Stimulated activated CD4-positive, alpha-beta T cell treated with anti-CD3 and anti-CD28 coated beads, Interleukin-15, amount 100 ng/mL, for 1 hour (primary cell): ENCODE results near the gene ABHD15.

ENCODE experiments used
- DNase-seq, 2 donors: peaks; one replicate each; pipeline ENCODE4 v3.0.0-alpha.2; 2020; ENCODE audit warnings: low read depth in 1 of 2, low spot score in 1 of 2

ABHD15 gene, protein sequence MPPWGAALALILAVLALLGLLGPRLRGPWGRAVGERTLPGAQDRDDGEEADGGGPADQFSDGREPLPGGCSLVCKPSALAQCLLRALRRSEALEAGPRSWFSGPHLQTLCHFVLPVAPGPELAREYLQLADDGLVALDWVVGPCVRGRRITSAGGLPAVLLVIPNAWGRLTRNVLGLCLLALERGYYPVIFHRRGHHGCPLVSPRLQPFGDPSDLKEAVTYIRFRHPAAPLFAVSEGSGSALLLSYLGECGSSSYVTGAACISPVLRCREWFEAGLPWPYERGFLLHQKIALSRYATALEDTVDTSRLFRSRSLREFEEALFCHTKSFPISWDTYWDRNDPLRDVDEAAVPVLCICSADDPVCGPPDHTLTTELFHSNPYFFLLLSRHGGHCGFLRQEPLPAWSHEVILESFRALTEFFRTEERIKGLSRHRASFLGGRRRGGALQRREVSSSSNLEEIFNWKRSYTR

GRCh38 chr17:29566473-29567303, at the start of gene ABHD15:
TSS of gene ABHD15 (minus strand) at chr17:29567037. CDS start at chr17:29566966, 71 bp downstream.
- DNase-seq: no peak

DNA sequence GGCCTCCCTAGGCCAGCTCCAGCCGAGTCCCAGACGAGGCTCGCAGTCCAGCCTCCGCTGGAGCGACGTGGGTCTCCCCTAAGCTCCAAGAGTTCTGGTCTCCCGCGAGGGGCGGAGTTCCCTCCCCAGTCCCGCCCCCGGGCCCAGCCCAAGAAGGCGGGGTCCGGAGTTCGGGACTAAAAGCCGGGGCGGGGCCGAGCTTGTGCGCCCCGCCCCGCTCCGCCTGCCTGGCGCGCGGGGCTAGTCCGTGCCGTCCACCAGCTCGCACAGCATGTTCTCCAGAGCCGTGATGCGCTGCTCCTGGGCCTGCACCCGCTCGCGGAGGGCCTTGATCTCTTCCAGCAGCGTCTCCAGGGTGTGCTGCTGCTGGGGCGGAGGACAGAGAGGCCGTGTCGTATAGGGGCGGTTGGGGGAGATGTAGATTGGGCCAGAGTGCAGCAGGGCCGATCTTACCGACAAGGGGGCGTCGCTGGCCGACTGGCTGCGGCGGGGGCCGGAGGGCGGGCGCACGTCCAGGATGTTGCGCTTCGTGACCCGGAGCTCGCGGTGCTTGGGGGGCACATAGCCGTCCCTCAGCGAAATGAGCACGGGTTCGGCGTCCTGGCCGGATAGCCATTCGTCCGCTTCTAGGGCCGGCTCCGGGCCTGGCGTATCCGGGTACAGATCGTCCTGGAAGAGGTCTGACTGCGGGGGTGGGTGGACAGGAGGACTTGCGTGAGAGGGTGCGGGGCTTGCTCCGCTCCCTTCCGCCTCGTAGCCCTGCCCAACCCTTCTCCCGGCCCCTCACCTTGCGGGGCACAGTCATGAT, 48.9 kb upstream of the ABHD15 start:
- DNase-seq: peak; percentile 73 to 81

DNA sequence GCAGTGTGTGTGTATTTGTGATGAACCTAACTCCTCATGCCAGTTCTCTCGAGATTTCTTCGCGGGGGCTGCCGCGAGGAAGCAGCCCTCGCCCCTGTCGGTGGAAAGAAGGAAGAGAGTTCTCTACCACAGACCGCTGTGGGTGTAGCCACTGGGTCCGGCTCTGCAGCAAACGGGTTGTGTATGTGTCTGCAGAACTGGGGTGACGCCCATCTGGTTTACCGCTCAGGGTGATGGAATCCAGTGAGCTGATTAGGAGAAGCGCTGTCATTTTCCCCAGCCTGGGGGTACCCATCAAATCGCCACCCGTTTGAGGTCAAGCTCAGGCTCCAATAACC, 48.2 kb upstream of the ABHD15 start:
- DNase-seq: no peak

GRCh38 chr17:29614349-29615047, 47.7 kb upstream of the ABHD15 start:
- DNase-seq: no peak

DNA sequence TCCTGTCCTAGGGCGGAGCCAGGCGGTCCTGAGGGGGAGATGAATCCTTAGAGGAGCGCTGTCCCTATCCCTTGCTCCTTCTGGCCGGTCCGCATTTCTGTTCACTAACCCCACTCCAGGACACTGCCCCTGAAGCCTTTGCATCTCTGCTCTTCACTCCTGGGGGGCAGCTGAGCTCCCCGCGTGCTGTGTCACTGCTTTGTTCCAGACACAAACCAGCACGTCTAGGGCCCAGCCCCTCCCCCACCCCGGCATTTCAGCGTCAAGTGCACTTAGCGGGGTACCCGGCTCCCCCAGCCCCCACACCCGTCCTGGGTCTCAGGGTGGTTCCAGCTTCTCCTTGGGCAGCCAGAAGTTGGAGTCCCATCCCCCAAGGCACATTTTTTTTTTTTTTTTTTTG, 47.0 kb upstream of the ABHD15 start:
- DNase-seq: no peak

DNA sequence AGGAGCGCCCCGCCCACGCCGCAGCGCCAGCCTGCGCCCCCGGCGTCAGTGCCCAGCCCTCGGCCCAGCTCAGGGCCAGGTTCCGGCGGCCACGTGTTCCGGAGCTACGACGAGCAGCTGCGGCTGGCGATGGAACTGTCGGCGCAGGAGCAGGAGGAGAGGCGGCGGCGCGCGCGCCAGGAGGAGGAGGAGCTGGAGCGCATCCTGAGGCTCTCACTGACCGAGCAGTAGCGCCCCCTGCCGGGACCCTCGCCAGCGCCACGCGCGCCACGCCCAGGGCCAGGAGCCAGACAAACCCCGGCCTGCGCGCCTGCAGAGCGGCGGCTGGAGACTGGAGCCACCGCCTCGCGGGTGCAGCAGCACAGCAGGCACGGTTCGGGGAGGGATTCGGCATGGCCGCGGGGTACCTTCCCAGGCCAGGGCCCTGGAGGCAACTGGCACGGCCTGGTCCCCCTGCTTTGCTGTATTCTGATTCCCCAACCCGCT, 46.6 kb upstream of the ABHD15 start:
- peak; percentile 88 to 93 for DNase-seq

DNA sequence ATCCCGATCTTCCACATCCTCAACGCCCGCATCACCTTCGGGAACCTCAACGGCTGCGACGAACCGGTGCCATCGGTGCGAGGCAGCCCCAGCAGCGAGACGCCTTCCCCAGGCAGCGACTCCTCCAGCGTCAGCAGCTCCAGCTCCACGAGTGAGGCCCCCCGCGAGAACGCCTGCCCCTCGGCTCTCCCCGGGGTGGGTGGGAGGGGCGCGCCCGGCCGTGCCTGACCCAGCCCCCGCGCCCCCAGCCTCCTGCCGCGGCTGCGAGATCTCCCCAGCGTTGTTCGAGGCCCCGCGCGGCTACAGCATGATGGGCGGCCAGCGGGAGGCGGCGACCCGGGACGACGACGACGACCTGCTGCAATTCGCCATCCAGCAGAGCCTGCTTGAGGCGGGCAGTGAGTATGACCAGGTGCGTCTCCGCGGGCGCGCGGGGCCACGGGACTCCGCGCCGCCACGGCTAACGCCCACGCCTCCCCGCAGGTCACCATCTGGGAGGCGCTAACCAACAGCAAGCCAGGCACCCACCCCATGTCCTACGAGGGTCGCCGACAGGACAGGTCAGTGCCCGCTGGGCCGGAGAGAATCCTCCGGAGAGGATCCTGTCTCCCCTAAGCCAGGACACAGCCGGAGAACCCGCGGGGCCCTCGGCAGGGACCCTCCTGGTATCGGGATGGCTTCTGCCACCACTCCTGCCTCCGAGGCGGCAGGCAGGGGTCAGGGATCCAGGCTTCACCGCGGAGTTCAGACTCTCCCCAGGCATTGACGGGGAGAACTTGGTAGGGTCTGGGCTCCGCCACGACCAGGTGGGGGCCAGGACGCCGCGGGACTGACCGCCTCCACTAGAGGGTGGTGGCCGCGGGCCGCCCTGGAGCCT, 45.8 kb upstream of the ABHD15 start:
- DNase-seq: no peak

GRCh38 chr17:29612094-29612403, 45.2 kb upstream of the ABHD15 start:
- DNase-seq: no peak

DNA sequence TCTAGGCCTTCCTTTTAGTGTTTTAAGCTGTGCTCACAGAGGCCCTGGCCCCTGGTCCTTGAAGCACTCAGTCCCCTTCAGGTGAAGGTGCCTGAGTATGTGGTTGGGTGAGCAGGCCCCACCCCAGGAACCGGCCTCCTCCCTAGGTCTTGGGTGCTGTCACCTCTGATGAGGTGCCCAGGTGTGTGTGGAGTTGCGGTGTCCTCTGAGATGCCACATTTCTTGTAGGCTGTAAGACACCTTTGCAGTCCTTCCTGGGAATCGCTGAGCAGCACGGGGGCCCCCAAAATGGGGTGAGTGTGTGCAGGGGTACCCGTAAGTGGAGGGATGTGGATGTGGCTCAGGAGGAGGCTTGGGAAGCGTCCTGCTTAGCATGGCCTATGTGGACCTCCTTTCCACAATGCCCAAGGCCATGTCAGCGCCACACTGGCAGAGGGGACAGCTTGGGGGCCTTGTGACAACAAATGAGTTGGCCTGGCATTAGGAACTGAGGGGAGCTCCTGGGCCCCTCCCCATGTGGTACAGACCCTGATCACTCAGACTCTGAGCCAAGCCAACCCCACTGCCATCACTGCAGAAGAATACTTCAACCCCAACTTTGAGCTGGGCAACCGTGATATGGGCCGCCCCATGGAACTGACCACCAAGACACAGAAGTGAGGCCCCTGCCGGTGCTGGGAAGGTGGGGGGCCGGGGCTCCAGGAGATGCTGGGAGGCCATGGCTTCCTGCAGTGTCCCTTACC, 44.7 kb upstream of the ABHD15 start:
- no peak for DNase-seq

- no peak for DNase-seq
Observed at GRCh38 chr17:29610395-29610794, 43.6 kb upstream of the ABHD15 start.

GRCh38 chr17:29608986-29609385, 42.1 kb upstream of the ABHD15 start:
- no peak for DNase-seq

- DNase-seq: no peak
Observed at GRCh38 chr17:29607557-29608195, 40.8 kb upstream of the ABHD15 start.

- DNase-seq: no peak
Observed at GRCh38 chr17:29603109-29603674, 36.4 kb upstream of the ABHD15 start.

DNA sequence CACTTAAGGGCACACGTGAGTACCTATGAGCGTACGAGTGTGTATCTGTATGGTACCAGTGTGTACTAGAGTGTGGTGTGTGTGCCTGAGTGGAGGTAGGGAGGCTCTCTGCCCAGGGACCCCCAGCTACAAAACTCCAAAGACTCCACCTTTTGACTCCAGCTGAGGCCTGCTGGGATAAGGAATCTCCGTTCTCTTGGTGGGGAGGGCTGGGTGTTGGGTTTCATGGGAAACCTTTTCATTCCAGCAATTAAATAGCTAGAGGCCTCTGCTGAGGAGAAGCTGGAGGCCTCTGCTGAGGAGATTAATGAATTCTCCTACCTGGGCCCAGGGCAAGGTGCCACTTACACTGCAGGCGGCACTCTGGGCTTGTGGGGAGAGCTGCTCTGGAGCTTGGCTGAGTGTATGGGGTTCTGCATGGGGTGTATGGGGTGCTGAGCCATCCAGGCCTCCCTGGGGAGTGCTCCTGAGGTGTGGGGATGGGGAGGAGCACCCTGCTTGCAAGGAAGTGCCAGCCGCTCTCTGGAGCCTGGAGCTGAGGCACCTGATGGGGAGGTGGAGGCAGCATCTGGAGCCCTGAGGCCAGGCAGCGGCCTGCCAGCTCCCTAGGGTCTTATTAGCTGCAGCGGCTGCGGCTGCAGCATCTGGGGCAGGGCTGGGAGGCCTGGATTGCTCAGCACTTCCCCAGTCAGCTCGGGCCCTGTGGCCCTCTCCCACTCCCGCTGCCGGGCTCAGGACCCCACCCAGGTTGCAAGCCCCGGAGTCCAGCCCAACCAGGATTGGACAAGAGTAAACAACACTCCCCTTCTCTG, 30.7 kb upstream of the ABHD15 start:
- DNase-seq: no peak

GRCh38 chr17:29596811-29597210, 30.0 kb upstream of the ABHD15 start:
- no peak for DNase-seq

GRCh38 chr17:29595943-29596774, 29.3 kb upstream of the ABHD15 start:
- DNase-seq: no peak
